ENCODE measurements around the gene SPP1.

Gene SPP1

GRCh38 chr4:87950493-87950892 is 25.0 kb upstream of the SPP1 start:
- Histone ChIP-seq H3K4me3 (ENCODE audit: low read depth, low read length) (no peak overlapping the region), H3K9me3 (ENCODE audit: control insufficient read depth, insufficient read depth, low read depth, low read length) (no peaks in the 10 kb centered on the region), H3K36me3 (ENCODE audit: control insufficient read depth in 2 of 2, insufficient read depth in 1 of 2, low read length in 2 of 2) (no peaks in the 10 kb centered on the region), H3K27ac (ENCODE audit: extremely low read depth, low read depth, low read length) (no peak overlapping the region), H3K4me1 (ENCODE audit: control insufficient read depth, insufficient read depth, low read length) (no peaks in the 10 kb centered on the region; the same call in 1 of the 2 replicates)
- ChIA-PET CTCF (interaction anchor here (1.1 to 1.4 kb wide), 2 partner anchors 22 to 98 kb away, joined by 3 to 10 read pairs; no protein-coding TSS in a partner anchor), POLR2A (no interaction called here)
- TF ChIP-seq SALL2 (tag by site-specific recombination; IDR thresholded peaks at IDR 0.05; ENCODE audit: borderline replicate concordance) = no peak
- TF ChIP-seq KLF17 (tag by site-specific recombination; IDR thresholded peaks at IDR 0.05) = no peak
- no peak for TF ChIP-seq ZNF114 (tag by site-specific recombination; IDR thresholded peaks at IDR 0.05)
- no peak for TF ChIP-seq ZEB2 (tag by site-specific recombination; IDR thresholded peaks at IDR 0.05)
- TF ChIP-seq PRDM1 (tag by site-specific recombination; IDR thresholded peaks at IDR 0.05) = no peak
- no peak for TF ChIP-seq ZBTB1 (tag by site-specific recombination; IDR thresholded peaks at IDR 0.05)

GRCh38 chr4:87950936-87951511 is 24.5 kb upstream of the SPP1 start:
- no peak overlapping the region for H3K4me3 ChIP-seq (ENCODE audit: low read depth, low read length)
- TF ChIP-seq ZSCAN4 (tag by site-specific recombination; IDR thresholded peaks at IDR 0.05) = no peak
- no peak for TF ChIP-seq ELK4 (IDR thresholded peaks at IDR 0.05; ENCODE audit: borderline replicate concordance, low read depth, low read length)
- no peak for TF ChIP-seq ZNF768 (tag by site-specific recombination; IDR thresholded peaks at IDR 0.05)
- TF ChIP-seq ZNF654 (tag by site-specific recombination; IDR thresholded peaks at IDR 0.05; ENCODE audit: low read depth) = no peak
- TF ChIP-seq ZNF211 (tag by site-specific recombination; IDR thresholded peaks at IDR 0.05; ENCODE audit: low read depth) = no peak
- TF ChIP-seq ZNF423 (tag by site-specific recombination; IDR thresholded peaks at IDR 0.05) = no peak
- no peak for TF ChIP-seq ZSCAN18 (tag by site-specific recombination; IDR thresholded peaks at IDR 0.05)
- no peak for TF ChIP-seq BCL11A (tag by site-specific recombination; IDR thresholded peaks at IDR 0.05; ENCODE audit: low read depth)
- TF ChIP-seq ZNF555 (tag by site-specific recombination; conservative IDR thresholded peaks at IDR 0.05) = no peak
- no peak for TF ChIP-seq ZNF548 (tag by site-specific recombination; IDR thresholded peaks at IDR 0.05)
- no peak for TF ChIP-seq ZNF266 (tag by site-specific recombination; IDR thresholded peaks at IDR 0.05; ENCODE audit: low read depth)
- TF ChIP-seq ZNF18 (tag by site-specific recombination; IDR thresholded peaks at IDR 0.05) = no peak
- H3K4me1 ChIP-seq (ENCODE audit: control insufficient read depth, insufficient read depth, low read length) = no peaks in the 10 kb centered on the region; the same call in 1 of the 2 replicates
- no peaks in the 10 kb centered on the region for H3K36me3 ChIP-seq (ENCODE audit: control insufficient read depth in 2 of 2, insufficient read depth in 1 of 2, low read length in 2 of 2)
- no peak overlapping the region for H3K27ac ChIP-seq (ENCODE audit: extremely low read depth, low read depth, low read length)
- CTCF ChIA-PET = interaction anchor here (1.1 to 1.4 kb wide), 2 partner anchors 22 to 98 kb away, joined by 3 to 10 read pairs; no protein-coding TSS in a partner anchor
- H3K9me3 ChIP-seq (ENCODE audit: control insufficient read depth, insufficient read depth, low read depth, low read length) = no peaks in the 10 kb centered on the region
- POLR2A ChIA-PET = no interaction called here
